Stimulated activated naive CD8-positive, alpha-beta T cell treated with anti-CD3 and anti-CD28 coated beads, Interleukin-15, Interleukin-2, amounts not matched to agents 100 ng/mL and 50 ng/mL, for 24 hours (primary cell): Measurements from ENCODE around the gene APOA4.
"Not testable (repeated sequence)": the region's sequence is repeated elsewhere in the genome, so short reads cannot be mapped to it uniquely, and the experiment has no call there.

Experiments used
- H3K27ac Mint-ChIP-seq: one replicate; pipeline ENCODE4 v1.8.0; 2021; ENCODE audit warnings: mild to moderate bottlenecking, mixed read lengths
- H3K27me3 Mint-ChIP-seq: one replicate; pipeline ENCODE4 v1.8.0; 2021; ENCODE audit warnings: mixed read lengths
- H3K36me3 Mint-ChIP-seq: one replicate; pipeline ENCODE4 v1.8.0; 2021; ENCODE audit warnings: low read depth, mixed read lengths
- H3K4me1 Mint-ChIP-seq: one replicate; pipeline ENCODE4 v1.8.0; 2021; ENCODE audit warnings: low read depth, mixed read lengths
- H3K4me3 Mint-ChIP-seq: one replicate; pipeline ENCODE4 v1.8.0; 2021; ENCODE audit warnings: mild to moderate bottlenecking, mixed read lengths
- H3K9me3 Mint-ChIP-seq: one replicate; pipeline ENCODE4 v1.8.0; 2021; ENCODE audit warnings: mixed read lengths

APOA4 gene

GRCh38 chr11:116838321-116839084 lies 15.4 kb upstream of the APOA4 start:
- peaks cover 13% of the 10 kb centered on the region for H3K4me1 Mint-ChIP-seq
- no peak overlapping the region for H3K4me3 Mint-ChIP-seq
- no peaks in the 10 kb centered on the region for H3K36me3 Mint-ChIP-seq
- no peak overlapping the region for H3K27ac Mint-ChIP-seq
- H3K9me3 Mint-ChIP-seq, result no peaks in the 10 kb centered on the region
- H3K27me3 Mint-ChIP-seq, result no peaks in the 10 kb centered on the region

GRCh38 chr11:116837231-116838091 lies 14.4 kb upstream of the APOA4 start, which contains the start of gene APOA1:
Gene APOA1, minus strand, starts transcription at chr11:116837622. Its CDS starts 235 bp downstream, at chr11:116837387.
- H3K4me1 Mint-ChIP-seq, result peaks cover 13% of the 10 kb centered on the region
- no peak within 1 kb of the TSS for H3K27ac Mint-ChIP-seq
- H3K4me3 Mint-ChIP-seq, result no peak within 1 kb of the TSS

GRCh38 chr11:116836632-116836991 lies 13.5 kb upstream of the APOA4 start:
- Mint-ChIP-seq H3K27me3 (no peaks in the 10 kb centered on the region), H3K4me3 (no peak overlapping the region), H3K27ac (no peak overlapping the region)

More at GRCh38 chr11:116837231-116838091, 14.4 kb upstream of the APOA4 start, which contains the start of gene APOA1:
- H3K36me3 Mint-ChIP-seq, result no peaks in the 10 kb centered on the region
- no peaks in the 10 kb centered on the region for H3K27me3 Mint-ChIP-seq
- H3K9me3 Mint-ChIP-seq, result no peaks in the 10 kb centered on the region

GRCh38 chr11:116835791-116836631 lies 12.9 kb upstream of the APOA4 start:
- H3K4me3 Mint-ChIP-seq, result peak overlapping the region; percentile 75
- no peak overlapping the region for H3K27ac Mint-ChIP-seq
- peaks cover 13% of the 10 kb centered on the region for H3K4me1 Mint-ChIP-seq
- no peaks in the 10 kb centered on the region for H3K36me3 Mint-ChIP-seq
- H3K27me3 Mint-ChIP-seq, result no peaks in the 10 kb centered on the region
- no peaks in the 10 kb centered on the region for H3K9me3 Mint-ChIP-seq

More at GRCh38 chr11:116836632-116836991, 13.5 kb upstream of the APOA4 start:
- Mint-ChIP-seq H3K9me3 (no peaks in the 10 kb centered on the region), H3K36me3 (no peaks in the 10 kb centered on the region), H3K4me1 (peaks cover 13% of the 10 kb centered on the region)

GRCh38 chr11:116835042-116835772 lies 12.1 kb upstream of the APOA4 start:
- H3K27ac Mint-ChIP-seq, result no peak overlapping the region
- H3K27me3 Mint-ChIP-seq, result no peaks in the 10 kb centered on the region
- no peaks in the 10 kb centered on the region for H3K36me3 Mint-ChIP-seq
- peak overlapping the region; percentile 75 for H3K4me3 Mint-ChIP-seq
- peaks cover 13% of the 10 kb centered on the region for H3K4me1 Mint-ChIP-seq
- no peaks in the 10 kb centered on the region for H3K9me3 Mint-ChIP-seq

GRCh38 chr11:116834535-116835041 lies 11.5 kb upstream of the APOA4 start:
- not testable (repeated sequence) for H3K27ac Mint-ChIP-seq, H3K36me3 Mint-ChIP-seq, H3K27me3 Mint-ChIP-seq, H3K9me3 Mint-ChIP-seq
- Mint-ChIP-seq H3K4me1 (peaks cover 13% of the 10 kb centered on the region), H3K4me3 (peak overlapping the region; percentile 22)

GRCh38 chr11:116833816-116834534 lies 10.9 kb upstream of the APOA4 start:
- no peak overlapping the region for H3K27ac Mint-ChIP-seq
- H3K36me3 Mint-ChIP-seq, result no peaks in the 10 kb centered on the region
- H3K4me3 Mint-ChIP-seq, result no peak overlapping the region
- H3K27me3 Mint-ChIP-seq, result no peaks in the 10 kb centered on the region
- no peaks in the 10 kb centered on the region for H3K9me3 Mint-ChIP-seq
- H3K4me1 Mint-ChIP-seq, result peaks cover 13% of the 10 kb centered on the region

GRCh38 chr11:116833491-116833815 lies 10.3 kb upstream of the APOA4 start:
- Mint-ChIP-seq H3K4me1 (peaks cover 13% of the 10 kb centered on the region), H3K9me3 (no peaks in the 10 kb centered on the region), H3K27ac (no peak overlapping the region), H3K4me3 (no peak overlapping the region), H3K36me3 (no peaks in the 10 kb centered on the region), H3K27me3 (no peaks in the 10 kb centered on the region)

GRCh38 chr11:116832350-116833290 lies 9.5 kb upstream of the APOA4 start:
- no peak overlapping the region for H3K4me3 Mint-ChIP-seq

GRCh38 chr11:116831790-116832349 lies 8.8 kb upstream of the APOA4 start:
- no peak overlapping the region for H3K4me3 Mint-ChIP-seq
- H3K36me3 Mint-ChIP-seq, result no peaks in the 10 kb centered on the region
- no peaks in the 10 kb centered on the region for H3K27me3 Mint-ChIP-seq
- H3K27ac Mint-ChIP-seq, result no peak overlapping the region
- H3K9me3 Mint-ChIP-seq, result no peaks in the 10 kb centered on the region
- H3K4me1 Mint-ChIP-seq, result peaks cover 13% of the 10 kb centered on the region

More at GRCh38 chr11:116832350-116833290, 9.5 kb upstream of the APOA4 start:
- Mint-ChIP-seq H3K27me3 (no peaks in the 10 kb centered on the region), H3K9me3 (no peaks in the 10 kb centered on the region), H3K36me3 (no peaks in the 10 kb centered on the region), H3K4me1 (peaks cover 13% of the 10 kb centered on the region), H3K27ac (no peak overlapping the region)

GRCh38 chr11:116830184-116830912 lies 7.2 kb upstream of the APOA4 start:
- Mint-ChIP-seq H3K27me3 (no peaks in the 10 kb centered on the region), H3K27ac (no peak overlapping the region), H3K36me3 (no peaks in the 10 kb centered on the region), H3K4me1 (peaks cover 8% of the 10 kb centered on the region), H3K9me3 (no peaks in the 10 kb centered on the region), H3K4me3 (no peak overlapping the region)
